ENCODE results near the gene CBLB. TPM values are rescaled to one million over a fixed set of nuclear protein-coding genes. Genes with fewer than 3 reads are reported as not detected.

CBLB gene
- total and polyA plus RNA-seq, 10 donors, result 13.8 to 138 (median 67.5) TPM

DNA sequence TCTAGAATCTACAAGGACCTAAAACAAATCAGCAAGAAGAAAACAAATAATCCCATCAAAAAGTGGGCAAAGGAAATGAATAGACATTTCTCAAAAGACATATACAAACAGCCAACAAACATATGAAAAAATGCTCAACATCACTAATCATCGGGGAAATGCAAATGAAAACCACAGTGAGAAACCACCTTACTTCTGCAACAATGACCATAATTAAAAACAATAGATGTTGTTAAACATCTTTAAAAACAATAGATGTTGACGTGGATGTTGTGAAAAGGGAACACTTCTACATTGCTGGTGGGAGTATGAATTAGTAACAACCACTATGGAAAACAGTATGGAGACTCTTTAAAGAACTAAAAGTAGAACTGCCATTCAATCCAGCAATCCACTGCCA, 96.2 kb downstream of the CBLB start:
- Histone ChIP-seq H3K36me3 (no peaks in the 10 kb centered on the region), H3K4me3 (no peak overlapping the region), H3K27me3 (replicated peaks in 1 of 7) (no peaks in the 10 kb centered on the region), H3K4me1 (peaks cover 15 to 62% (median 28%) of the 10 kb centered on the region in 6 donors), H3K27ac (peak overlapping the region in 2 of 8 donors; percentile 9 to 28), H3K9me3 (no peaks in the 10 kb centered on the region)
- 52 to 74% (median 63%) methylated on average over 2 of the region's 2 CpGs for WGBS, 5 donors
- TF ChIP-seq POLR2AphosphoS5 (IDR thresholded peaks at IDR 0.05) (no peak), POLR2A (IDR thresholded peaks at IDR 0.05) (no peak)
- TF ChIP-seq, protein P1, sequence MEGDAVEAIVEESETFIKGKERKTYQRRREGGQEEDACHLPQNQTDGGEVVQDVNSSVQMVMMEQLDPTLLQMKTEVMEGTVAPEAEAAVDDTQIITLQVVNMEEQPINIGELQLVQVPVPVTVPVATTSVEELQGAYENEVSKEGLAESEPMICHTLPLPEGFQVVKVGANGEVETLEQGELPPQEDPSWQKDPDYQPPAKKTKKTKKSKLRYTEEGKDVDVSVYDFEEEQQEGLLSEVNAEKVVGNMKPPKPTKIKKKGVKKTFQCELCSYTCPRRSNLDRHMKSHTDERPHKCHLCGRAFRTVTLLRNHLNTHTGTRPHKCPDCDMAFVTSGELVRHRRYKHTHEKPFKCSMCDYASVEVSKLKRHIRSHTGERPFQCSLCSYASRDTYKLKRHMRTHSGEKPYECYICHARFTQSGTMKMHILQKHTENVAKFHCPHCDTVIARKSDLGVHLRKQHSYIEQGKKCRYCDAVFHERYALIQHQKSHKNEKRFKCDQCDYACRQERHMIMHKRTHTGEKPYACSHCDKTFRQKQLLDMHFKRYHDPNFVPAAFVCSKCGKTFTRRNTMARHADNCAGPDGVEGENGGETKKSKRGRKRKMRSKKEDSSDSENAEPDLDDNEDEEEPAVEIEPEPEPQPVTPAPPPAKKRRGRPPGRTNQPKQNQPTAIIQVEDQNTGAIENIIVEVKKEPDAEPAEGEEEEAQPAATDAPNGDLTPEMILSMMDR (IDR thresholded peaks at IDR 0.05 in 8 of 11, conservative IDR thresholded peaks at IDR 0.05 in 3 of 11), result no peak
- intact Hi-C loops (cut with DNase I; ENCODE audit: low total_unique reads), result no loop called here
- DNase-seq, result no peak

DNA sequence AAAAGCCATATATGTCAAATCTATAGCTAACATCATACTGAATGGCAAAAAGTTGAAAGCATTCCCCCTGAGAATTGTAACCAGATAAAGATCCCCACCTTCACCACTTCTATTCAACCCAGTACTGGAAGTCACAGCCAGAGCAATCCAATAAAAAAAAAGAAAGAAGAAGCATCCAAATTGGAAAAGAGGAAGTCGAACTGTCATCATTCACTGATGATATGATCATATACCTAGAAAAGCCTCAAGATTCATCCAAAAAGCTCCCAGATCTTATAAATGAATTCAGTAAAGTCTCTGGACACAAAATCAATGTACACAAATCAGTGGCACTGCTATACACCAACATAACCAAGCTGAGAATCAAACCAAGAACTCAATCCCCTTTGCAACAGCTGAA, 97.4 kb downstream of the CBLB start:
- Histone ChIP-seq H3K4me1 (peaks cover 15 to 75% (median 41%) of the 10 kb centered on the region in 6 donors), H3K36me3 (no peaks in the 10 kb centered on the region), H3K27me3 (replicated peaks in 1 of 7) (no peaks in the 10 kb centered on the region), H3K4me3 (no peak overlapping the region), H3K9me3 (no peaks in the 10 kb centered on the region), H3K27ac (peak overlapping the region in 1 of 8 donors; percentile 15)
- 91 to 100% (median 94%) methylated on average over 1 of the region's 1 CpG for WGBS, 5 donors
- intact Hi-C loops (cut with DNase I; ENCODE audit: low total_unique reads), result no loop called here
- TF ChIP-seq POLR2A (IDR thresholded peaks at IDR 0.05), result no peak
- TF ChIP-seq, protein P1 (IDR thresholded peaks at IDR 0.05 in 8 of 11, conservative IDR thresholded peaks at IDR 0.05 in 3 of 11), result no peak
- TF ChIP-seq POLR2AphosphoS5 (IDR thresholded peaks at IDR 0.05), result no peak
- DNase-seq, result no peak

DNA sequence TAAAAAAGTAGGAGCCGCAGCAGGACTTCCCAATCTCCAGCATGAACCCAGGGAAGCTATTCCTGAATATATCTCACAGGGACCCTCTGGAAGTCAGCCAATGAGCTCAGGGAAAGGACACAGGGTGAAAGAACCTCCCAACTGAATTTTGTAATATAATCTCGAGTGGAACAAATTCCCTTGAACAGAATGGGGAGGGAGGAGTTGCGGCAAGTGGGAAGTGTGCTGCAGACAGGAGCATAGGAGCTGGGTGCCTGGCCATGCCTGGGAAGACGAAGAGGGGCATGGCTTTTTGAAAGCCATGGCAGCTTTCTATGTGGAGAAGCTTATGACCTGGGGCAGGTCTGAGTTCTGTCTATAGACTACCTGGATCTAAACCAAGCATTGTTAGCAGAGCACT, 98.4 kb downstream of the CBLB start:
- DNase-seq, result no peak
- 90 to 98% (median 91%) methylated on average over 4 of the region's 4 CpGs for WGBS, 5 donors
- H3K27ac ChIP-seq, result peak overlapping the region in 1 of 8 donors; percentile 21
- H3K4me1 ChIP-seq, result peaks cover 14 to 80% (median 45%) of the 10 kb centered on the region in 6 donors
- H3K9me3 ChIP-seq, result no peaks in the 10 kb centered on the region
- H3K4me3 ChIP-seq, result no peak overlapping the region
- intact Hi-C loops (cut with DNase I; ENCODE audit: low total_unique reads), result no loop called here
- no peaks in the 10 kb centered on the region for H3K27me3 ChIP-seq (replicated peaks in 1 of 7)
- no peaks in the 10 kb centered on the region for H3K36me3 ChIP-seq
- TF ChIP-seq POLR2A (IDR thresholded peaks at IDR 0.05) (no peak), POLR2AphosphoS5 (IDR thresholded peaks at IDR 0.05) (no peak)
- TF ChIP-seq, protein P1 (IDR thresholded peaks at IDR 0.05 in 8 of 11, conservative IDR thresholded peaks at IDR 0.05 in 3 of 11), result no peak

DNA sequence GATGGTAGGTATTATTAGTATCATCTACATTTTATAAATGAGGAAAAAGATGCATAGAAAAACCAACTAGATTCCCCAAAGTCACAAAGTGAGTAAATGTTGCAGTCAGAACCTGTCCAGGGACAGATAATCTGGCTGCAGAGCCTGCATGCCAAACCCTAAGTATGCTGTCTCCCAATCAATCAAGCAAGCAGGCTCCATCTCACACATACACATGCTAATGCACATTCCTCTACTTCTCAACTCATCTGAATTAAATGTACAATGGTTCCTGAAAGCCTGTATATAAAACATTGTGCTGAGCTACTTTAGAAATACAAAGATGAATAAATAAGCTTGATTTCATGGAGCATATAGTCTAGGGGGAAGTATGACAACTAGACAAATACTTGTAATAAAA, 101.0 kb downstream of the CBLB start:
- DNase-seq, result no peak
- Histone ChIP-seq H3K4me1 (peaks cover 17 to 71% (median 43%) of the 10 kb centered on the region in 6 donors), H3K9me3 (peaks cover 0 to 6% (median 2%) of the 10 kb centered on the region in 8 donors), H3K27ac (peak overlapping the region in 1 of 8 donors; percentile 17), H3K4me3 (peak overlapping the region in 1 of 8 donors; percentile 25), H3K36me3 (peaks cover 0 to 9% (median under 1%) of the 10 kb centered on the region in 6 donors), H3K27me3 (replicated peaks in 1 of 7) (no peaks in the 10 kb centered on the region)
- no peak for TF ChIP-seq POLR2AphosphoS5 (IDR thresholded peaks at IDR 0.05)
- TF ChIP-seq, protein P1 (IDR thresholded peaks at IDR 0.05 in 8 of 11, conservative IDR thresholded peaks at IDR 0.05 in 3 of 11), result no peak
- no peak for TF ChIP-seq POLR2A (IDR thresholded peaks at IDR 0.05)
- intact Hi-C loops (cut with DNase I; ENCODE audit: low total_unique reads), result no loop called here
